Heart left ventricle (tissue), 16 donors: ENCODE results near the gene IARS1. TPM values are rescaled to one million over a fixed set of nuclear protein-coding genes. Genes with fewer than 3 reads are reported as not detected.

Experiments used
- ATAC-seq, 4 donors: fragments of 200-7000 bp; cut with Tn5 transposase; one replicate each; pipeline ENCODE4 v1.9.1; 2020 to 2022; ENCODE audit warnings: moderate library complexity in 4 of 4, mild to moderate bottlenecking in 3 of 4, moderate number of reproducible peaks in 1 of 4
- DNase-seq, 5 donors: peaks; one replicate each; pipeline ENCODE4 v3.0.0-alpha.2; 2020
- H3K27ac ChIP-seq, 12 donors: fragments of 200-600 bp; sonication (generic) in 4 of 12; one replicate each; pipeline versions ENCODE4 v1.5.0 to v1.8.0; 2016 to 2022; ENCODE audit warnings: mild to moderate bottlenecking in 2 of 12
- H3K27me3 ChIP-seq, 9 donors: fragments of 200-600 bp; sonication (generic) in 2 of 9; one replicate each; pipeline versions ENCODE4 v1.5.1 to v1.8.0; 2016 to 2022; ENCODE audit warnings: mild to moderate bottlenecking in 3 of 9
- H3K36me3 ChIP-seq, 9 donors: fragments of 200-600 bp; sonication (generic) in 2 of 9; one replicate each; pipeline versions ENCODE4 v1.5.0 to v1.8.0; 2018 to 2022; ENCODE audit warnings: mild to moderate bottlenecking in 2 of 9
- H3K4me1 ChIP-seq, 12 donors: fragments of 200-600 bp; sonication (generic) in 4 of 12; one replicate each; pipeline versions ENCODE4 v1.5.0 to v1.8.0; 2016 to 2022; ENCODE audit warnings: mild to moderate bottlenecking in 3 of 12
- H3K4me3 ChIP-seq, 12 donors: fragments of 200-600 bp; sonication (generic) in 4 of 12; one replicate each; pipeline versions ENCODE4 v1.5.0 to v1.8.0; 2017 to 2022; ENCODE audit warnings: mild to moderate bottlenecking in 9 of 12, moderate library complexity in 4 of 12
- H3K9me3 ChIP-seq, 12 donors: fragments of 200-600 bp; sonication (generic) in 4 of 12; one replicate each; pipeline versions ENCODE4 v1.5.0 to v1.8.0; 2016 to 2022; ENCODE audit warnings: mild to moderate bottlenecking in 1 of 12
- POLR2A ChIP-seq, 2 donors: fragments of 450-650 bp; IDR thresholded peaks; one replicate each; pipeline ENCODE4 v1.6.1; 2017; ENCODE audit warnings: antibody characterized with exemption in 2 of 2, mild to moderate bottlenecking in 2 of 2, moderate library complexity in 2 of 2
- WGBS, 4 donors: extraction: QIAGEN DNeasy Blood & Tissue Kit in 2 of 4; methylation state at CpG; one replicate each; pipeline versions ENCODE4 v1.1.5 to v1.1.7; 2013 to 2018; 5-methylcytosine and 5-hydroxymethylcytosine counted together
- intact Hi-C, 10 donors: fragments of 100-400 bp; cut with DNase I; formaldehyde crosslinking; loops; one replicate each; pipeline versions ENCODE4 v1.11.1 to v1.14.2; 2022
- polyA plus RNA-seq, 2 donors: library from polyadenylated mRNA; stranded (reverse); fragments of 200-250 nt; gene quantifications; one replicate each; pipeline ENCODE4 v1.2.3, GENCODE V29; 2013
- total RNA-seq, 9 donors: library from RNA; depleted of rRNA in 2 of 9; stranded (reverse); fragments of >200 nt in 2 of 9; fragmentation: NEBNext Ultra II Directional in 3 of 9; extraction: Animal tissue kit (Norgen Biotek cat#: 25700) in 3 of 9; gene quantifications; one replicate each; pipeline versions ENCODE4 v1.1.0 to v1.2.4, GENCODE V29; 2016 to 2023
- TF ChIP-seq, protein P1 (sequence below), 12 donors: fragments of 200-600 bp; sonication (generic) in 4 of 12; IDR thresholded peaks; one replicate each; pipeline versions ENCODE4 v1.5.0 to v1.8.0; 2018 to 2022; ENCODE audit warnings: antibody characterized with exemption in 12 of 12, mild to moderate bottlenecking in 5 of 12
- donor health status: ischemic (EF 13 %, LVEDD 7.1; RV severe dilation, severe dysfunction).
- donor health status: healthy with polysubstance abuse.
- donor health status: DM: no; HTN: yes; CAD: no.
- donor health status: DM: no; HTN: no; CAD: no.
- donor health status: ischemic (EF 25% LVEDD 6.9; RV normal size, moderate dysfunction).
- donor health status: ischemic (EF 25% LVEDD 5.7; RV mildly dilated, moderate dysfunction).
- donor health status: healthy.
- donor health status: DM: yes; HTN: yes; CAD: no.
- donor health status: ischemic (EF 35%, LVEDD 5.7; RV mildly dilated, moderate dysfunction).
- donor health status: nonischemic (EF 11% LVEDD 7.7; RV severe dilation, severe dysfunction).
- donor health status: DM: yes; HTN: yes; CAD: no.
- donor health status: PGD.
- donor health status: ischemic (EF 29% LVEDD 5.4; RV normal size, mild dysfunction).
- donor health status: nonischemic (EF 23%, LVEDD 6.1; RV moderate dilation, normal function).

The IARS1 gene
- total and polyA plus RNA-seq, 11 donors = 9.0 to 97.5 (median 68.1) TPM

DNA sequence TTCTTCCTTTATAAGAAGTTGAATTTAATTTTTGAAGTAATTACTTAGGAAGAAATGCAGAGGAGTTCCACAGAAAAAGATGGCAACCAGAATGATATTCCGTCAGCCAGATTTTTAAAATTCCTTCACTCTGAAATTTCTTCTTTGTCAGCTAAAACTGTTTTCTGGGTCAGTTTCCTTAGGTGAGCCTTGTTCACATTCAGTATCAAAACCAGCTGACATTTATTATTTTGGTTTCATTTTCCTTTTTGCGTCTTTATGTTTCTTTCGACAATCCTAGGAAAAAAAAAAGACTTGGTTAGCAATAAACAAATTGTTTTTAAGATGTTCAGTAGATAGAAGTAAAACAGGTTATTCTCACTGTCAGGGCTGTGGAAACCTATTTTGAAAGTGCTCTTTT lies 4.1 kb upstream of the IARS1 start:
- no peak for TF ChIP-seq POLR2A (IDR thresholded peaks at IDR 0.05)
- TF ChIP-seq, protein P1, sequence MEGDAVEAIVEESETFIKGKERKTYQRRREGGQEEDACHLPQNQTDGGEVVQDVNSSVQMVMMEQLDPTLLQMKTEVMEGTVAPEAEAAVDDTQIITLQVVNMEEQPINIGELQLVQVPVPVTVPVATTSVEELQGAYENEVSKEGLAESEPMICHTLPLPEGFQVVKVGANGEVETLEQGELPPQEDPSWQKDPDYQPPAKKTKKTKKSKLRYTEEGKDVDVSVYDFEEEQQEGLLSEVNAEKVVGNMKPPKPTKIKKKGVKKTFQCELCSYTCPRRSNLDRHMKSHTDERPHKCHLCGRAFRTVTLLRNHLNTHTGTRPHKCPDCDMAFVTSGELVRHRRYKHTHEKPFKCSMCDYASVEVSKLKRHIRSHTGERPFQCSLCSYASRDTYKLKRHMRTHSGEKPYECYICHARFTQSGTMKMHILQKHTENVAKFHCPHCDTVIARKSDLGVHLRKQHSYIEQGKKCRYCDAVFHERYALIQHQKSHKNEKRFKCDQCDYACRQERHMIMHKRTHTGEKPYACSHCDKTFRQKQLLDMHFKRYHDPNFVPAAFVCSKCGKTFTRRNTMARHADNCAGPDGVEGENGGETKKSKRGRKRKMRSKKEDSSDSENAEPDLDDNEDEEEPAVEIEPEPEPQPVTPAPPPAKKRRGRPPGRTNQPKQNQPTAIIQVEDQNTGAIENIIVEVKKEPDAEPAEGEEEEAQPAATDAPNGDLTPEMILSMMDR (IDR thresholded peaks at IDR 0.05) = no peak
- H3K4me3 ChIP-seq = no peak overlapping the region
- ATAC-seq (no peak), DNase-seq (no peak)
- intact Hi-C loops = loop anchor here in 4 of 10 donors (10.0 kb wide), 3 partner anchors 153 to 337 kb away; no protein-coding TSS in a partner anchor
- no peaks in the 10 kb centered on the region for H3K9me3 ChIP-seq
- peaks cover 0 to 64% (median 60%) of the 10 kb centered on the region in 9 donors for H3K36me3 ChIP-seq
- H3K27ac ChIP-seq = peak overlapping the region in 1 of 12 donors; percentile 38
- H3K27me3 ChIP-seq = no peaks in the 10 kb centered on the region
- H3K4me1 ChIP-seq = peaks cover 0 to 21% (median 15%) of the 10 kb centered on the region in 12 donors
- WGBS, 4 donors = 91 to 95% (median 93%) methylated on average over 3 of the region's 3 CpGs

DNA sequence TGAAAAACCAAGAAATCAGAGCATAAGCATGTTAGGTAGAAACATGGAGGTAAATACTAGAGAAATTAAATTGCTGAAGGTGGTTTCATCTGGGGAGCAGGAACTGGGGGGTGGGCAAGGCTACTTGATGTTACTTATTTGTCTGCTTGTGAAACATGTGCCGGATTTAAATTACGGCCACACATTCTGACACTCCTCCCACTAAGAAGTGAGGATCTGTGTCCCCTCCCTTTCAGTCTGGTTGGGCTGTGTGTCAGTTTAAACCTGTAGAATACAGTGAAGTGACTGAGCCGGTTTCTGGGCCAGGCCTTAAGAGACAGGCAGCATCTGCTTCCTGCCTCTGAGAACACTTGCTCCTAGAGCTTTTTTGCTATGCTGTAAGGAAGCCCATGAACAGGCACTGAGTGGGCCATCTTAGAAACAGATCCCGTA lies 2.3 kb upstream of the IARS1 start:
- no peak overlapping the region for H3K27ac ChIP-seq
- ATAC-seq (no peak), DNase-seq (no peak)
- WGBS, 4 donors = 55 to 67% (median 62%) methylated on average over 4 of the region's 4 CpGs
- no peaks in the 10 kb centered on the region for H3K27me3 ChIP-seq
- peaks cover 0 to 46% (median 42%) of the 10 kb centered on the region in 9 donors for H3K36me3 ChIP-seq
- peaks cover 0 to 34% (median 22%) of the 10 kb centered on the region in 12 donors for H3K4me1 ChIP-seq
- intact Hi-C loops = loop anchor here in 4 of 10 donors (10.0 kb wide), 3 partner anchors 151 to 339 kb away; no protein-coding TSS in a partner anchor
- TF ChIP-seq POLR2A (IDR thresholded peaks at IDR 0.05) = no peak
- TF ChIP-seq, protein P1 (IDR thresholded peaks at IDR 0.05) = no peak
- no peak overlapping the region for H3K4me3 ChIP-seq
- no peaks in the 10 kb centered on the region for H3K9me3 ChIP-seq

DNA sequence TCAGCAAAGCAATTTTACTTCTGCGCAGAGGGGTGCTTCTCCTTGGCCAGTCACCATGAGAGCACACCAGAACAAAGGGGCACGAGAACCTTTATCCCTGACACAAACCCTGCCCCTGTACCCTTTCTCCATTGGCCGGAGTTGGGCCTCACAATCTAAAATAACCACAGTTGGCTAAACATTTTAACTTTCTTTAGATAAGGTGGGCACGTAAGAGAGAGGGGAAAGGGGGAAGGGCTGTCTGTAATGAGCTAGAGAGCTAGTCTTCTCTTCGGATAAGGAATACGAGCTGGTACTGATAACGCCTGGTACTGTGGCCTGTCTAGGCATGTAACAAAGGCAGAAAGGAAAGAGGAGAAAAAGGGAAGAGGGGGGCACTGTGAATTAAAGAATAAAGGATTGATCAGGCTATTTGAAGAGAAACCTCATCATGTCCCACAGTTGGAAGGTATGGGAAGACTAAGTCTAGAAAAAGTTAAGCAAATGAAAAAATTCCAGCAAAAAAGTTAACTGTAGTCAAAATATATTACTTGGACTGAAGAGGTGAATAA lies 1.8 kb upstream of the IARS1 start:
- Histone ChIP-seq H3K27ac (peak overlapping the region in 1 of 12 donors; percentile 85), H3K27me3 (no peaks in the 10 kb centered on the region), H3K9me3 (no peaks in the 10 kb centered on the region), H3K36me3 (peaks cover 0 to 42% (median 37%) of the 10 kb centered on the region in 9 donors), H3K4me1 (peaks cover 0 to 34% (median 22%) of the 10 kb centered on the region in 12 donors), H3K4me3 (no peak overlapping the region)
- intact Hi-C loops = loop anchor here in 4 of 10 donors (10.0 kb wide), 3 partner anchors 151 to 339 kb away; no protein-coding TSS in a partner anchor
- WGBS, 4 donors = 52 to 61% (median 61%) methylated on average over 7 of the region's 7 CpGs
- no peak for DNase-seq
- no peak for TF ChIP-seq POLR2A (IDR thresholded peaks at IDR 0.05)
- TF ChIP-seq, protein P1 (IDR thresholded peaks at IDR 0.05) = no peak
- ATAC-seq = no peak

DNA sequence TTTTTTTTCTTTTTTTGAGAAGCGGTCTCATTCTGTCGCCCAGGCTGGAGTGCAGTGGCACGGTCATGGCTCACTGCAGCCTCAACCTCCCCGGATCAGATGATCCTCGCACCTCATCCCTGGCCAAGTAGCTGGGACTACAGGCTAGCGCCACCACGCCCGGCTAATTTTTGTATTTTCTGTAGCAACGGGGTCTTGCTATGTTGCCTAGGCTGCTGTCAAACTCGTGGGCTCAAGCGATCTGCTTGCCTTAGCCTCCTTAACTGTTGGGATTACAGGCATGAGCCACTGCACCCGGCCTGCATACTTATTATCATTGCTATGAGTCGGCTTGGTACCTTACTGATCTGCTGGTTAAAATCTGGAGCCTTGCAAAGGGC lies 790 bp upstream of the IARS1 start:
- Histone ChIP-seq H3K9me3 (no peaks in the 10 kb centered on the region), H3K27me3 (no peaks in the 10 kb centered on the region), H3K27ac (peak overlapping the region in 11 of 12 donors; percentile 51 to 85 (median 71)), H3K4me3 (peak overlapping the region; percentile 41 to 91 (median 72)), H3K4me1 (peaks cover 0 to 34% (median 22%) of the 10 kb centered on the region in 12 donors), H3K36me3 (peaks cover 0 to 38% (median 27%) of the 10 kb centered on the region in 9 donors)
- DNase-seq = no peak
- intact Hi-C loops = loop anchor here in 4 of 10 donors (10.0 kb wide), 3 partner anchors 149 to 341 kb away; no protein-coding TSS in a partner anchor
- WGBS, 4 donors = 24 to 38% (median 32%) methylated on average over 13 of the region's 13 CpGs
- peak in 1 of 4 donors; percentile 11 for ATAC-seq
- no peak for TF ChIP-seq POLR2A (IDR thresholded peaks at IDR 0.05)
